ENCODE data around the gene SGCE.

SGCE gene

GRCh38 chr7:94657771-94658693, 2.1 kb upstream of the SGCE start:
- peak; percentile 95 for DNase-seq

- no peak for DNase-seq
These were observed 1.2 kb upstream of the SGCE start for GRCh38 chr7:94656925-94657731.

- DNase-seq = no peak
These were observed 658 bp upstream of the SGCE start for GRCh38 chr7:94656658-94656924.

- no peak for DNase-seq
These were observed 646 bp downstream of the SGCE start for GRCh38 chr7:94655126-94655847.

GRCh38 chr7:94654783-94655125, 1.2 kb downstream of the SGCE start:
- no peak for DNase-seq

- DNase-seq = no peak
These were observed 5.5 kb downstream of the SGCE start for GRCh38 chr7:94650147-94651051.

- DNase-seq = no peak
These were observed 6.5 kb downstream of the SGCE start for GRCh38 chr7:94649450-94649849.

GRCh38 chr7:94648731-94649130, 7.2 kb downstream of the SGCE start:
- no peak for DNase-seq

GRCh38 chr7:94647295-94647694, 8.6 kb downstream of the SGCE start:
- DNase-seq = no peak

GRCh38 chr7:94643771-94644545, 12.0 kb downstream of the SGCE start:
- DNase-seq = no peak

GRCh38 chr7:94642838-94643653, 12.9 kb downstream of the SGCE start:
- no peak for DNase-seq

- DNase-seq = no peak
These were observed 16.5 kb downstream of the SGCE start for GRCh38 chr7:94639384-94639783.

- DNase-seq = no peak
These were observed 20.2 kb downstream of the SGCE start for GRCh38 chr7:94635687-94636086.

- no peak for DNase-seq
These were observed 21.4 kb downstream of the SGCE start for GRCh38 chr7:94634502-94634901.

GRCh38 chr7:94633687-94634086, 22.2 kb downstream of the SGCE start:
- DNase-seq = no peak

- no peak for DNase-seq
These were observed 23.0 kb downstream of the SGCE start for GRCh38 chr7:94633014-94633341.

- no peak for DNase-seq
These were observed 23.5 kb downstream of the SGCE start for GRCh38 chr7:94632338-94633013.

GRCh38 chr7:94630855-94631254, 25.1 kb downstream of the SGCE start:
- DNase-seq = no peak

- DNase-seq = no peak
These were observed 32.1 kb downstream of the SGCE start for GRCh38 chr7:94623820-94624219.

- DNase-seq = no peak
These were observed 34.8 kb downstream of the SGCE start for GRCh38 chr7:94621120-94621519.
